Esophagus muscularis mucosa (tissue), 3 donors: Measurements from ENCODE around the gene KYAT1.

ENCODE experiments used
- POLR2A ChIP-seq: fragments of 450-650 bp; IDR thresholded peaks from one replicate; pipeline ENCODE4 v1.6.1; 2017; ENCODE audit warnings: antibody characterized with exemption, moderate library complexity, mild to moderate bottlenecking, low read depth
- TF ChIP-seq, protein P1 (sequence below), 3 experiments: fragments of 200-600 bp in 2 of 3; fragments of 450-650 bp in 1 of 3; sonication (generic) in 2 of 3; IDR thresholded peaks; one replicate each; pipeline ENCODE4 v1.5.1; 2017 to 2019; ENCODE audit warnings: antibody characterized with exemption in 3 of 3, mild to moderate bottlenecking in 2 of 3, moderate library complexity in 1 of 3

DNA sequence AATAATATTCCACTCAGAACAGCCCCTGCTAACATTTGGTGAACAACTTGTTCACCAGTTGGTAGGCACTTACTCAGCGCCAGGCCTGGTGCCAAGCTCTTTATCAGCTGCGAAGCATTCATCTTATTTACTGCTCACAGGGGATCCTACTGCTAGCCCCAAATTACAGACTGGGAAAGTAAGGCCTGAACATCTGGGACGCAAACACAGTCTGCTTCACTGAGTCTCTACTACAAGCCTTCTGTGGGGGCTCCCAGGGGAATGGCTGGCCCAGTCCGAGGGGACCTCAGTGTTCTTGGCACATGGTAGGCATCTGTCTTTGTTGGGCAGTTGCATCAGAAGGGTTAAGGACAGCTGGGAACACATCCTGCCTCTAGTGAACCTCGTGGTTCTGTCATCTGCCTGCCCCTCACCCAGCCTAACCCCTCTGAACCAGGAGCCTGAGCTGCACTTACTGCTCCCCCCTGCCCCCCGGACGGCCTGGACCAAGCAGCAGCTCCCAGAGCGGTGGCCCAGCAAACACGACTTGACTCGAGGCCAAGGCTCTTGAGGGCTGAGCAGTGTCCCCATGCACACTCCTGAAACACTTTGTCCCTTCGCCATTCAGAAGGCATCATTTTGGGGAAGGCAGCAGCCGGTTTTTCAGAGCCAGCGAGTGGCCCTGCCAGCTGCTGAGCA, 38.8 kb upstream of the KYAT1 start, which contains the start of gene PHYHD1:
- TF ChIP-seq, protein P1, sequence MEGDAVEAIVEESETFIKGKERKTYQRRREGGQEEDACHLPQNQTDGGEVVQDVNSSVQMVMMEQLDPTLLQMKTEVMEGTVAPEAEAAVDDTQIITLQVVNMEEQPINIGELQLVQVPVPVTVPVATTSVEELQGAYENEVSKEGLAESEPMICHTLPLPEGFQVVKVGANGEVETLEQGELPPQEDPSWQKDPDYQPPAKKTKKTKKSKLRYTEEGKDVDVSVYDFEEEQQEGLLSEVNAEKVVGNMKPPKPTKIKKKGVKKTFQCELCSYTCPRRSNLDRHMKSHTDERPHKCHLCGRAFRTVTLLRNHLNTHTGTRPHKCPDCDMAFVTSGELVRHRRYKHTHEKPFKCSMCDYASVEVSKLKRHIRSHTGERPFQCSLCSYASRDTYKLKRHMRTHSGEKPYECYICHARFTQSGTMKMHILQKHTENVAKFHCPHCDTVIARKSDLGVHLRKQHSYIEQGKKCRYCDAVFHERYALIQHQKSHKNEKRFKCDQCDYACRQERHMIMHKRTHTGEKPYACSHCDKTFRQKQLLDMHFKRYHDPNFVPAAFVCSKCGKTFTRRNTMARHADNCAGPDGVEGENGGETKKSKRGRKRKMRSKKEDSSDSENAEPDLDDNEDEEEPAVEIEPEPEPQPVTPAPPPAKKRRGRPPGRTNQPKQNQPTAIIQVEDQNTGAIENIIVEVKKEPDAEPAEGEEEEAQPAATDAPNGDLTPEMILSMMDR (IDR thresholded peaks at IDR 0.05): no peak
- TF ChIP-seq POLR2A: no peak
